Esophagus muscularis mucosa (tissue), 4 donors: ENCODE data around the gene NCKAP5. TPM values are rescaled to one million over a fixed set of nuclear protein-coding genes. Genes with fewer than 3 reads are reported as not detected.
"Not testable (repeated sequence)": the region's sequence is repeated elsewhere in the genome, so short reads cannot be mapped to it uniquely, and the experiment has no call there.

Experiments used
- DNase-seq: peaks from one replicate; pipeline ENCODE4 v3.0.0-alpha.2; 2017; ENCODE audit errors: extremely low spot score
- H3K27ac ChIP-seq, 4 donors: fragments of 200-600 bp; sonication (generic); replicated peaks in 1 of 4; 1 replicate in 3 of 4; 2 replicates in 1 of 4; pipeline ENCODE4 v1.5.1; 2016 to 2019; ENCODE audit warnings: mild to moderate bottlenecking in 1 of 4
- H3K27me3 ChIP-seq, 4 donors: fragments of 200-600 bp; sonication (generic); one replicate each; pipeline versions ENCODE4 v1.5.1 to v1.6.0; 2016 to 2019
- H3K36me3 ChIP-seq, 4 donors: fragments of 200-600 bp; sonication (generic); one replicate each; pipeline ENCODE4 v1.5.1; 2016 to 2019
- H3K4me1 ChIP-seq, 4 donors: fragments of 200-600 bp; sonication (generic); one replicate each; pipeline ENCODE4 v1.5.1; 2016 to 2019
- H3K4me3 ChIP-seq, 4 donors: fragments of 200-600 bp; sonication (generic); 1 replicate in 2 of 4; 2 replicates in 2 of 4; pipeline ENCODE4 v1.5.1; 2016 to 2019; ENCODE audit warnings: mild to moderate bottlenecking in 4 of 4, moderate library complexity in 1 of 4
- H3K9me3 ChIP-seq, 4 donors: fragments of 200-600 bp; sonication (generic); 1 replicate in 3 of 4; 2 replicates in 1 of 4; pipeline ENCODE4 v1.5.1; 2016 to 2019
- EP300 ChIP-seq: sonication (generic); formaldehyde crosslinking; IDR thresholded peaks from one replicate; pipeline ENCODE4 v1.6.1; 2017; ENCODE audit warnings: antibody characterized with exemption
- POLR2A ChIP-seq: fragments of 450-650 bp; IDR thresholded peaks from one replicate; pipeline ENCODE4 v1.6.1; 2017; ENCODE audit warnings: antibody characterized with exemption, moderate library complexity, mild to moderate bottlenecking, low read depth
- POLR2AphosphoS5 ChIP-seq, 2 donors: sonication (generic); formaldehyde crosslinking; IDR thresholded peaks; one replicate each; pipeline ENCODE4 v1.6.1; 2017; ENCODE audit warnings: antibody characterized with exemption in 2 of 2
- WGBS: methylation state at CpG from one replicate; pipeline ENCODE4 v1.1.5; 2018; 5-methylcytosine and 5-hydroxymethylcytosine counted together
- intact Hi-C: fragments of 100-400 bp; cut with DNase I; formaldehyde crosslinking; loops from one replicate; pipeline ENCODE4 v1.15.1; 2023
- total RNA-seq, 4 donors: library from RNA; depleted of rRNA; stranded (reverse); fragments of >200 nt; gene quantifications; one replicate each; pipeline versions ENCODE4 v1.1.0 to v1.2.1, GENCODE V29; 2016
- TF ChIP-seq, protein P1 (sequence below), 3 experiments: fragments of 200-600 bp in 2 of 3; fragments of 450-650 bp in 1 of 3; sonication (generic) in 2 of 3; IDR thresholded peaks; one replicate each; pipeline ENCODE4 v1.5.1; 2017 to 2019; ENCODE audit warnings: antibody characterized with exemption in 3 of 3, mild to moderate bottlenecking in 2 of 3, moderate library complexity in 1 of 3

The NCKAP5 gene
- total RNA-seq, 4 donors from 2014 or later: 0.33 to 1.8 (median 1.0) TPM

- TF ChIP-seq, protein P1, sequence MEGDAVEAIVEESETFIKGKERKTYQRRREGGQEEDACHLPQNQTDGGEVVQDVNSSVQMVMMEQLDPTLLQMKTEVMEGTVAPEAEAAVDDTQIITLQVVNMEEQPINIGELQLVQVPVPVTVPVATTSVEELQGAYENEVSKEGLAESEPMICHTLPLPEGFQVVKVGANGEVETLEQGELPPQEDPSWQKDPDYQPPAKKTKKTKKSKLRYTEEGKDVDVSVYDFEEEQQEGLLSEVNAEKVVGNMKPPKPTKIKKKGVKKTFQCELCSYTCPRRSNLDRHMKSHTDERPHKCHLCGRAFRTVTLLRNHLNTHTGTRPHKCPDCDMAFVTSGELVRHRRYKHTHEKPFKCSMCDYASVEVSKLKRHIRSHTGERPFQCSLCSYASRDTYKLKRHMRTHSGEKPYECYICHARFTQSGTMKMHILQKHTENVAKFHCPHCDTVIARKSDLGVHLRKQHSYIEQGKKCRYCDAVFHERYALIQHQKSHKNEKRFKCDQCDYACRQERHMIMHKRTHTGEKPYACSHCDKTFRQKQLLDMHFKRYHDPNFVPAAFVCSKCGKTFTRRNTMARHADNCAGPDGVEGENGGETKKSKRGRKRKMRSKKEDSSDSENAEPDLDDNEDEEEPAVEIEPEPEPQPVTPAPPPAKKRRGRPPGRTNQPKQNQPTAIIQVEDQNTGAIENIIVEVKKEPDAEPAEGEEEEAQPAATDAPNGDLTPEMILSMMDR (IDR thresholded peaks at IDR 0.05): no peak
- TF ChIP-seq EP300 (no peak), POLR2AphosphoS5 (IDR thresholded peaks at IDR 0.05) (no peak), POLR2A (no peak)
- no peak overlapping the region for H3K4me3 ChIP-seq
- WGBS: 83% methylated on average over 2 of the region's 2 CpGs
- no peaks in the 10 kb centered on the region for H3K27me3 ChIP-seq
- H3K36me3 ChIP-seq: no peaks in the 10 kb centered on the region
- DNase-seq: no peak
- no peaks in the 10 kb centered on the region for H3K4me1 ChIP-seq
- no peak overlapping the region for H3K27ac ChIP-seq
- intact Hi-C loops: no loop called here
- H3K9me3 ChIP-seq: no peaks in the 10 kb centered on the region
Measured at GRCh38 chr2:133525090-133525489, 43.2 kb downstream of the NCKAP5 start.

DNA sequence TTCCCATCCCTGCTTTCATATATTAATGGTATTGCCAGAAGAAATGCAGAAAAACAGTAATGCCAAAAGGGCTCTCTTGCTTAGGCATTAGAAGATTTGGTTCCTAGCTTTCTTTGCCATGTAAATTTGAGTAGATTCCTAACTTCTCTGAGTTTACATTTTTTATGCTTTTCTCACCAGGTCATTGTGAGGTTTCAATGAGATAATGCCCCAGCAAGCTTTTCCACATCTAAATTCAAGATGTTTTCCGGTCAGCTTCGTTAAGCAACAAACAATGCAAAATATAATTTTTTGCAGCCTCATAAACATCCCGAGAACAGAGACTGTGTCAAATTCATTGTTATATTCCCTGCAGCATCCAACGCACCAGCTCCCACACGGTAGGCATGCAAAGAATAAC, 44.9 kb downstream of the NCKAP5 start:
- no peak overlapping the region for H3K27ac ChIP-seq
- no peaks in the 10 kb centered on the region for H3K9me3 ChIP-seq
- DNase-seq: no peak
- no peaks in the 10 kb centered on the region for H3K27me3 ChIP-seq
- no peak overlapping the region for H3K4me3 ChIP-seq
- H3K4me1 ChIP-seq: no peaks in the 10 kb centered on the region
- 80% methylated on average over 5 of the region's 5 CpGs for WGBS
- TF ChIP-seq, protein P1 (IDR thresholded peaks at IDR 0.05): no peak
- TF ChIP-seq POLR2AphosphoS5 (IDR thresholded peaks at IDR 0.05) (no peak), POLR2A (no peak), EP300 (no peak)
- intact Hi-C loops: no loop called here
- no peaks in the 10 kb centered on the region for H3K36me3 ChIP-seq

DNA sequence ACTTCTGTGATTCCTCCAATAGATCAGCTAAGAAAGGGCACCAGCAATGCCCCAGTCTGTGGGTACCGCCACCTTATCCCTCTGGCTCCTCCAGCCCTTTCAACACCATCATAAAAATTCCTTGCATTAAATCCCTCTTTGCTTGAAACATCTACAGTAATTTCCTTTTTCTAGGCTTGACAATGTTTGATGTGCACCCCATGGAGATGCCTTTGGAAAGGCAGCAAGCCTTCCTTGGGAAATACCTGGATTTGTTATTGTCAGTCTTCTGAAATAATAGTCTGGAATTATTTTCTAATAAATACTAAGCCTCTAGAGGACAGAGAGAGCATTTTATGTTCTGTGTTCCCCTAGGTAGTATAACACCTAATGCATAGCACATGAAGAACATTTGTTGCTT, 46.1 kb downstream of the NCKAP5 start:
- no peak for DNase-seq
- intact Hi-C loops: no loop called here
- TF ChIP-seq POLR2A (no peak), EP300 (no peak), POLR2AphosphoS5 (IDR thresholded peaks at IDR 0.05) (no peak)
- TF ChIP-seq, protein P1 (IDR thresholded peaks at IDR 0.05): no peak
- no peaks in the 10 kb centered on the region for H3K36me3 ChIP-seq
- no peaks in the 10 kb centered on the region for H3K4me1 ChIP-seq
- no peaks in the 10 kb centered on the region for H3K9me3 ChIP-seq
- no peak overlapping the region for H3K27ac ChIP-seq
- no peaks in the 10 kb centered on the region for H3K27me3 ChIP-seq
- WGBS: 100% methylated on average over 1 of the region's 1 CpG
- H3K4me3 ChIP-seq: no peak overlapping the region

DNA sequence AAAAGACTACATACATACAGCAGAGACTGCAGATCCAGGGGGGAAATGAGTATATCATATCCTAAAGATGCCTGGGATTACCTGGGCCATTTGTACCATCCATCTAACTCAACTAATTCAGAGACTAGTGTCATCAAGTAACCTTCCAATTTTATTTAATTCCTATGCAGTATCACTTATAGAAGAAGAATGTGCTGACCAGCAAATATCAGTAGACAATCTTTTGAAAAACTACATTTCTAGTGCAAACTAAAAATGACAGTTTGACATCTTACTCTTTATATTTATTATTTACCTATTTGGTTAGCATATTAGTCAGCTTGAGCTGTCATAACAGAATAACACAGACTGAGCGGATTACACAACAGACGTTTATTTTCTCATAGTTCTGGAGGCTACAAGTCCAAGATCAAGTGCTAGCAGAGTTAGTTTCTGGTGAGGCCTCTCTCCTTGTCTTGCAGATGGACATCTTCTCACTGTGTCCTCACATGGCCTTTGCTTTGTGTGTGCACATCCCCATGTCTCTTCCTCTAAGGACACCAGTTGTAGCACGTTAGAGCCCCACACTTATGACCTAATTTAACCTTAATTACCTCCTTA, 47.0 kb downstream of the NCKAP5 start:
- Histone ChIP-seq H3K36me3 (no peaks in the 10 kb centered on the region), H3K27me3 (no peaks in the 10 kb centered on the region), H3K27ac (no peak overlapping the region), H3K4me1 (no peaks in the 10 kb centered on the region), H3K4me3 (no peak overlapping the region), H3K9me3 (no peaks in the 10 kb centered on the region)
- TF ChIP-seq, protein P1 (IDR thresholded peaks at IDR 0.05): no peak
- TF ChIP-seq POLR2AphosphoS5 (IDR thresholded peaks at IDR 0.05) (no peak), EP300 (no peak), POLR2A (no peak)
- 82% methylated on average over 3 of the region's 3 CpGs for WGBS
- peak; percentile 87 for DNase-seq
- intact Hi-C loops: no loop called here

DNA sequence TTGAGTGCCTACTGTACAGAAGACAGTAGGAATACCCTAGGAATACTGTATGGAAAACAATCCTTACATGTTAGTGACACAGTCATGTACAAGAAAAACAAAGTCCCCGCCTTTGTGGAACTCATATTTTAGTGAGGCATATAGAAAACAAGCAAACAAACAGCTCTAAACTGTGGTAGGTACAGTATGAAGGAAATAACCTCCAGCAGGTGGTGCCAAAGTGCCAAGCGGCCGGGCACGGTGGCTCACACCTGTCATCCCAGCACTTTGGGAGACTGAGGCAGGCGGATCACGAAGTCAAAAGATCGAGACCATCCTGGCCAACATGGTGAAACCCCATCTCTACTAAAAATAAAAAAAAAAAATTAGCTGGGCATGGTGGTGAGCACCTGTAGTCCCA, 48.6 kb downstream of the NCKAP5 start:
- H3K9me3 ChIP-seq, H3K27ac ChIP-seq, H3K27me3 ChIP-seq, H3K36me3 ChIP-seq, H3K4me3 ChIP-seq, H3K4me1 ChIP-seq, intact Hi-C loops: not testable (repeated sequence)
- DNase-seq: peak; percentile 47
- 67% methylated on average over 7 of the region's 7 CpGs for WGBS
- TF ChIP-seq, protein P1 (IDR thresholded peaks at IDR 0.05): peak in 1 of 3 experiments; percentile 41
